HEK293 (cell line): Measurements from ENCODE around the gene PNCK.
A peak's percentile ranks its signal among the peaks of the same experiment; 100 is the strongest.

Source experiments
- CTCF ChIA-PET: fragments of 350-600 bp; formaldehyde crosslinking; extraction: SDS; loops from one replicate; lab custom pipeline; 2021; ENCODE audit warnings: antibody characterized with exemption; lab: Yijun Ruan, JAX
- POLR2A ChIA-PET: fragments of 300-600 bp; formaldehyde crosslinking; extraction: SDS; loops from one replicate; lab custom pipeline; 2020; ENCODE audit warnings: antibody characterized with exemption, inconsistent platforms; lab: Yijun Ruan, JAX
- H3K27ac ChIP-seq: fragments of 200-500 bp; sonication (Bioruptor generic); 2 replicates; pipeline ENCODE4 v1.5.1; 2014; ENCODE audit warnings: low read depth, low read length, control low read depth, inconsistent platforms; ENCODE audit errors: extremely low read depth
- H3K36me3 ChIP-seq, 2 experiments: fragments of 200-500 bp in 1 of 2; sonication (Bioruptor generic) in 1 of 2; 1 replicate in 1 of 2; 2 replicates in 1 of 2; pipeline ENCODE4 v1.5.1; 2014 to 2017; ENCODE audit warnings: inconsistent platforms in 2 of 2, low read length in 2 of 2; ENCODE audit not compliant: control insufficient read depth in 2 of 2, insufficient read depth in 1 of 2
- H3K4me1 ChIP-seq: fragments of 200-500 bp; sonication (Bioruptor generic); 2 replicates; pipeline ENCODE4 v1.5.1; 2014; ENCODE audit warnings: mild to moderate bottlenecking, low read length, inconsistent platforms; ENCODE audit not compliant: control insufficient read depth, insufficient read depth
- H3K4me3 ChIP-seq: 2 replicates; pipeline ENCODE4 v1.5.1; 2011; ENCODE audit warnings: low read depth, mild to moderate bottlenecking, control low read depth, low read length, moderate library complexity
- H3K9me3 ChIP-seq: fragments of 200-500 bp; sonication (Bioruptor generic); 2 replicates; pipeline ENCODE4 v1.5.1; 2014; ENCODE audit warnings: low read depth, low read length, inconsistent platforms; ENCODE audit not compliant: control insufficient read depth, insufficient read depth
- GLI2 ChIP-seq: fragments of 450-650 bp; formaldehyde crosslinking; IDR thresholded peaks from 2 replicates; pipeline ENCODE4; 2017; ENCODE audit warnings: missing biosample characterization, missing genetic modification characterization, low read depth, borderline replicate concordance
- GLIS1 ChIP-seq: fragments of 450-650 bp; formaldehyde crosslinking; IDR thresholded peaks from 2 replicates; pipeline ENCODE4 v1.5.1; 2016; ENCODE audit warnings: missing biosample characterization, missing genetic modification characterization
- GLIS2 ChIP-seq: fragments of 450-650 bp; formaldehyde crosslinking; IDR thresholded peaks from 2 replicates; pipeline ENCODE4 v1.5.1; 2016; ENCODE audit warnings: missing biosample characterization, missing genetic modification characterization
- INSM2 ChIP-seq: fragments of 450-650 bp; formaldehyde crosslinking; IDR thresholded peaks from 2 replicates; pipeline ENCODE4 v1.5.1; 2016; ENCODE audit warnings: missing biosample characterization, missing genetic modification characterization
- KLF17 ChIP-seq: fragments of 450-650 bp; formaldehyde crosslinking; IDR thresholded peaks from 2 replicates; pipeline ENCODE4 v1.5.1; 2016; ENCODE audit warnings: missing biosample characterization, missing genetic modification characterization
- KLF7 ChIP-seq: fragments of 450-650 bp; formaldehyde crosslinking; IDR thresholded peaks from 2 replicates; pipeline ENCODE4 v1.5.1; 2016; ENCODE audit warnings: missing biosample characterization, missing genetic modification characterization, borderline replicate concordance
- OSR2 ChIP-seq: fragments of 450-650 bp; formaldehyde crosslinking; IDR thresholded peaks from 2 replicates; pipeline ENCODE4 v1.5.1; 2016; ENCODE audit warnings: missing biosample characterization, missing genetic modification characterization
- PATZ1 ChIP-seq: fragments of 450-650 bp; formaldehyde crosslinking; IDR thresholded peaks from 2 replicates; pipeline ENCODE4 v1.5.1; 2016; ENCODE audit warnings: missing biosample characterization, missing genetic modification characterization
- PBX3 ChIP-seq: sonication (generic); formaldehyde crosslinking; IDR thresholded peaks from 2 replicates; pipeline ENCODE4 v1.8.1; 2022; ENCODE audit warnings: mild to moderate bottlenecking, moderate library complexity, missing genetic modification reagents
- YY2 ChIP-seq: fragments of 450-650 bp; formaldehyde crosslinking; IDR thresholded peaks from 2 replicates; pipeline ENCODE4 v1.5.1; 2016; ENCODE audit warnings: missing biosample characterization, missing genetic modification characterization
- ZBTB1 ChIP-seq: fragments of 450-650 bp; formaldehyde crosslinking; IDR thresholded peaks from 2 replicates; pipeline ENCODE4 v1.5.1; 2016; ENCODE audit warnings: missing biosample characterization, missing genetic modification characterization
- ZBTB6 ChIP-seq: fragments of 450-650 bp; formaldehyde crosslinking; IDR thresholded peaks from 2 replicates; pipeline ENCODE4 v1.5.1; 2017; ENCODE audit warnings: missing biosample characterization, missing genetic modification characterization
- ZBTB7A ChIP-seq: fragments of 450-650 bp; formaldehyde crosslinking; IDR thresholded peaks from 2 replicates; pipeline ENCODE4 v1.5.1; 2016; ENCODE audit warnings: low read depth, missing biosample characterization, missing genetic modification characterization
- ZFP3 ChIP-seq: fragments of 450-650 bp; formaldehyde crosslinking; IDR thresholded peaks from 2 replicates; pipeline ENCODE4 v1.5.1; 2016; ENCODE audit warnings: low read depth, missing biosample characterization, missing genetic modification characterization
- ZNF10 ChIP-seq: fragments of 450-650 bp; formaldehyde crosslinking; IDR thresholded peaks from 2 replicates; pipeline ENCODE4 v1.5.1; 2017; ENCODE audit warnings: missing biosample characterization, missing genetic modification characterization
- ZNF112 ChIP-seq: fragments of 450-650 bp; formaldehyde crosslinking; IDR thresholded peaks from 2 replicates; pipeline ENCODE4 v1.5.0; 2017; ENCODE audit warnings: missing biosample characterization, missing genetic modification characterization
- ZNF157 ChIP-seq: fragments of 450-650 bp; formaldehyde crosslinking; IDR thresholded peaks from 2 replicates; pipeline ENCODE4 v1.5.1; 2016; ENCODE audit warnings: missing biosample characterization, missing genetic modification characterization
- ZNF335 ChIP-seq: fragments of 450-650 bp; formaldehyde crosslinking; conservative IDR thresholded peaks from 2 replicates; pipeline ENCODE4 v1.5.1; 2016; ENCODE audit warnings: missing biosample characterization, missing genetic modification characterization
- ZNF354C ChIP-seq: fragments of 450-650 bp; formaldehyde crosslinking; IDR thresholded peaks from 2 replicates; pipeline ENCODE4 v1.5.1; 2016; ENCODE audit warnings: missing biosample characterization, missing genetic modification characterization, low read depth, borderline replicate concordance
- ZNF391 ChIP-seq: fragments of 450-650 bp; formaldehyde crosslinking; IDR thresholded peaks from 2 replicates; pipeline ENCODE4 v1.5.1; 2016; ENCODE audit warnings: low read depth, missing biosample characterization, missing genetic modification characterization, borderline replicate concordance
- ZNF416 ChIP-seq: fragments of 450-650 bp; formaldehyde crosslinking; IDR thresholded peaks from 2 replicates; pipeline ENCODE4 v1.5.1; 2016; ENCODE audit warnings: missing biosample characterization, missing genetic modification characterization
- ZNF600 ChIP-seq: fragments of 450-650 bp; formaldehyde crosslinking; IDR thresholded peaks from 2 replicates; pipeline ENCODE4 v1.5.1; 2016; ENCODE audit warnings: missing biosample characterization, missing genetic modification characterization
- ZNF610 ChIP-seq: fragments of 450-650 bp; formaldehyde crosslinking; IDR thresholded peaks from 2 replicates; pipeline ENCODE4 v1.5.1; 2016; ENCODE audit warnings: missing biosample characterization, missing genetic modification characterization, borderline replicate concordance
- ZNF626 ChIP-seq: fragments of 450-650 bp; sonication (Bioruptor Pico); formaldehyde crosslinking; IDR thresholded peaks from 2 replicates; pipeline ENCODE4 v1.5.1; 2018; ENCODE audit warnings: missing biosample characterization, missing genetic modification characterization, inconsistent platforms
- ZNF639 ChIP-seq: fragments of 450-650 bp; formaldehyde crosslinking; IDR thresholded peaks from 2 replicates; pipeline ENCODE4 v1.5.1; 2016; ENCODE audit warnings: missing biosample characterization, missing genetic modification characterization
- ZNF768 ChIP-seq: fragments of 450-650 bp; formaldehyde crosslinking; IDR thresholded peaks from 2 replicates; pipeline ENCODE4 v1.5.1; 2018; ENCODE audit warnings: missing biosample characterization, mild to moderate bottlenecking, missing genetic modification characterization
- ZSCAN16 ChIP-seq: fragments of 450-650 bp; formaldehyde crosslinking; IDR thresholded peaks from 2 replicates; pipeline ENCODE4 v1.5.1; 2016; ENCODE audit warnings: missing biosample characterization, missing genetic modification characterization

The PNCK gene

GRCh38 chrX:153689654-153690465 is 16.2 kb upstream of the PNCK start (continued):
- 0 out of 2 replicates have a peak, but pooled peaks have one; percentile 10 for TF ChIP-seq ZNF600 (tag by site-specific recombination)
- no peak for TF ChIP-seq KLF7
- no peak for TF ChIP-seq ZNF626
- TF ChIP-seq ZNF639, result no peak
- TF ChIP-seq GLIS2 (tag by site-specific recombination), result peak; percentile 66
- TF ChIP-seq PATZ1, result peak; percentile 69
- no peak for TF ChIP-seq OSR2 (tag by site-specific recombination)
- no peak for TF ChIP-seq ZNF112 (tag by site-specific recombination)
- no peak for TF ChIP-seq ZNF391
- TF ChIP-seq, all 188 proteins: peak for 9

- H3K4me1 ChIP-seq, result no peaks in the 10 kb centered on the region
- H3K36me3 ChIP-seq, result peaks cover 0 to 47% of the 10 kb centered on the region in 2 experiments; a peak in 1 of 3 replicates
- ChIA-PET POLR2A (interaction anchor here (0.9 kb wide), 1 partner anchor 19 kb away, joined by 3 read pairs; no protein-coding TSS in a partner anchor), CTCF (no interaction called here)
- H3K4me3 ChIP-seq, result peak overlapping the region; percentile 57
- H3K27ac ChIP-seq, result peak overlapping the region; percentile 73; the same call in 1 of the 2 replicates
- H3K9me3 ChIP-seq, result no peaks in the 10 kb centered on the region
- TF ChIP-seq GLI2 (tag by site-specific recombination), result no peak
- no peak for TF ChIP-seq ZBTB7A (tag by site-specific recombination)
- TF ChIP-seq ZSCAN16 (tag by site-specific recombination), result no peak
- TF ChIP-seq YY2 (tag by site-specific recombination), result no peak
- TF ChIP-seq ZNF610, result no peak
- TF ChIP-seq ZFP3 (tag by site-specific recombination), result no peak
- no peak for TF ChIP-seq ZBTB6 (tag by site-specific recombination)
- TF ChIP-seq ZNF354C (tag by site-specific recombination), result no peak
- no peak for TF ChIP-seq ZNF768 (tag by site-specific recombination)
- TF ChIP-seq ZNF335 (tag by site-specific recombination), result no peak
- no peak for TF ChIP-seq PBX3 (CRISPR knock-in tag)
- peak; percentile 83 for TF ChIP-seq GLIS1
- TF ChIP-seq ZNF416 (tag by site-specific recombination), result no peak
- TF ChIP-seq ZNF10, result no peak
- TF ChIP-seq ZBTB1 (tag by site-specific recombination), result no peak
- TF ChIP-seq KLF17, result no peak
- TF ChIP-seq ZNF157 (tag by site-specific recombination), result no peak
- no peak for TF ChIP-seq INSM2 (tag by site-specific recombination)
Measured at GRCh38 chrX:153688911-153689590, 15.4 kb upstream of the PNCK start.
